Measurements from ENCODE around the gene FGF1.

GRCh38 chr5:142587354-142587965 lies 98.4 kb downstream of the FGF1 start:
- TF ChIP-seq TOX (CRISPR knock-in tag; IDR thresholded peaks at IDR 0.05; ENCODE audit: borderline replicate concordance) (no peak), PPARA (CRISPR knock-in tag; IDR thresholded peaks at IDR 0.05; ENCODE audit: borderline replicate concordance) (no peak), POU6F1 (CRISPR knock-in tag; IDR thresholded peaks at IDR 0.05; ENCODE audit: borderline replicate concordance, low read depth) (no peak), PATZ1 (CRISPR knock-in tag; IDR thresholded peaks at IDR 0.05; ENCODE audit: borderline replicate concordance) (no peak), RARB (CRISPR knock-in tag; IDR thresholded peaks at IDR 0.05) (no peak), BACH2 (CRISPR knock-in tag; IDR thresholded peaks at IDR 0.05; ENCODE audit: borderline replicate concordance) (no peak), ZNF70 (CRISPR knock-in tag; IDR thresholded peaks at IDR 0.05) (no peak), CREB5 (CRISPR knock-in tag; IDR thresholded peaks at IDR 0.05; ENCODE audit: low read depth) (no peak)
